Measurements from ENCODE around the gene ZNF398.
"Not testable (repeated sequence)": the region's sequence is repeated elsewhere in the genome, so short reads cannot be mapped to it uniquely, and the experiment has no call there.

ZNF398 gene

DNA sequence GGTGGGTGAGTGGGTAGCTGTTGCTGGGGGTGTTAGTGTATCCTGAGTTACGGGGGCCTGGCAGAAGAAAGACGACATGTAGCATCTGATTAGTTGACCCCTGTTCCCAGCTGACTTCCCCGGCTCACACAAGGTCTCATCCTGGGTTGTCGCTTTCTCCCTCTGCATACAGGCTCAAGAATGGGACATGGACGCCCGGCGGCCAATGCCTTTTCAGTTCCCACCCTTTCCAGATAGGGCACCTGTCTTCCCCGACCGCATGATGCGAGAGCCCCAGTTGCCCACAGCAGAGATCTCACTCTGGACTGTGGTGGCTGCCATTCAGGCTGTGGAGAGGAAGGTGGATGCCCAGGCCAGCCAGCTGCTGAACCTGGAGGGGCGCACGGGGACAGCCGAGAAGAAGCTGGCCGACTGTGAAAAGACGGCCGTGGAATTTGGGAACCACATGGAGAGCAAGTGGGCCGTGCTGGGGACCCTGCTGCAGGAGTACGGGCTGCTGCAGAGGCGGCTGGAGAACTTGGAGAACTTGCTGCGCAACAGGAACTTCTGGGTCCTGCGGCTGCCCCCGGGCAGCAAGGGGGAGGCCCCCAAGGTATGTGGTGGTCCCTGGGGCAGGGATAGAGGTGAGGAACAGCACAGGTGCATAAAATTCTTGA, 51.0 kb downstream of the ZNF398 start:
- DNase-seq = no peak

DNA sequence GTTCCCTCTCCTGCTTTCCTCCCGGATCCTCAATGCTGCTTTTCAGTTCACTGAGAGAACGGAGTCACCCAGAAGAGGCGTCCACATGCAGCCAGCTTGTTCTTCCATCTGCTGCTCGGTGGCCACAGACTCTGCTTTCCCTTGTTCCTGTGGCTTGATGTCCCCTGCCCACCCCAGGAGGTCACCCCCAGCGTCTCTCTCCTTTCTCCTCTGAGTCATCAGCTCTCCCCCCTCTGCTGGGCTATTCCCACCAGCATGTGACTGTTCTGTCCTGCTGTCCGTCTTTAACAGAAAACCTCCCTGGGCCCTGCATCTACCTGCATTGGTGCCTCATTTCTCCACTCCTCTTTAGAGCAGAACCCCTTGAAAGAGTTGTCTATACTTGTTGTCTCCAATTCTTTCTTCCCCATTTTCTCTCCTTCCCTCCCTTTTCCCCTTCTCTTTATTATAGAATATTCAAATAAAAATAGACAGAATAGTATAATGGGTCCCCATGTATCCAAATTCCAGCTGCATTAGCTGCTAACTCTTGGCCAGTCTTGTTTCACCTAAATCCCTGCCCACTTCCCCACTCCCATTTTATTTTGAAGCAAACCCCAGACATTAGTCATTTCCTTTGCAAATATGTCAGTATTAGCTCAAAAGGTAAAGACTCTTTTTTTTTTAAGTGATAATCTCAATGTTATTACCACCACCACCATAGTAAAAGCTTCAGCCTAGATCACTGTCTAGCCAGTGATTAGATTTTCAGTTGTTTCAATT, 52.2 kb downstream of the ZNF398 start:
- no peak for DNase-seq

- DNase-seq = no peak
Observed at GRCh38 chr7:149202831-149203231, 55.6 kb downstream of the ZNF398 start.

GRCh38 chr7:149205690-149206381, 58.6 kb downstream of the ZNF398 start:
- DNase-seq = no peak

- DNase-seq = no peak
Observed at GRCh38 chr7:149207324-149208035, 60.2 kb downstream of the ZNF398 start.

DNA sequence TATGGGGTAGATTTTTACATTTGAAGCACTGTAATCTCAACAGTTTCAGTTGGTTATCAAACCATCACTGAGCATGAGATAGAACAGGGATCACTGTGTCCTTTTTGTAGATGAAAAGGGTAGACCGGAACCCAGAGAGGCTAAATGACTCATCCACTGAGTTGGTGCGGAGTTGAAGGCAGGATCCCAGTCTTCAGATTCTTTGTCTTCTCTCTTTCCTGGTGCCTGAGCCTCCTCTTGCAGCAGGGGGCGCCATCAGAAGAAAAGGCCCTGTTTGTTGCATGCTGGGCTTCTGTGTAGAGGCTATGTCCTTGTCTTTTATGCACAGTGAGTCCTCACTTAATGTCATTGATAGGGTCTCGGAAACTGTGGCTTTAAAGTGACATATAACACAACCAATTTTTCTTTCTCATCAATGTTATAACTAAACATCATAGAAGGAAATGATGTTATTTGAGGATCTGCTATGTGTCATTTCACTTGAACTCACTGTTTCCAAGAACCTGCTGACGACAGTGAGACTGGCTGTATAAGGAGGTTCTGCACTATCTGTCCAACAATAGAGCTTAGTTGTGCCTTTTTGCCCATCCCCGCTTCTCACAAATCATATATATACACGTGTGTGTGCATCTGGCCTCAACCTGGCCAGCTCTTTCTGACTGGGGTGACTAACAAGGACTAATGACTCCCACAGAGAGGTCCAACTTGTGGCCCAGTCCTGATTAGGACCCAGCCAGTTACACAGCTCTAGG, 62.4 kb downstream of the ZNF398 start:
- peak; percentile 51 for DNase-seq

DNA sequence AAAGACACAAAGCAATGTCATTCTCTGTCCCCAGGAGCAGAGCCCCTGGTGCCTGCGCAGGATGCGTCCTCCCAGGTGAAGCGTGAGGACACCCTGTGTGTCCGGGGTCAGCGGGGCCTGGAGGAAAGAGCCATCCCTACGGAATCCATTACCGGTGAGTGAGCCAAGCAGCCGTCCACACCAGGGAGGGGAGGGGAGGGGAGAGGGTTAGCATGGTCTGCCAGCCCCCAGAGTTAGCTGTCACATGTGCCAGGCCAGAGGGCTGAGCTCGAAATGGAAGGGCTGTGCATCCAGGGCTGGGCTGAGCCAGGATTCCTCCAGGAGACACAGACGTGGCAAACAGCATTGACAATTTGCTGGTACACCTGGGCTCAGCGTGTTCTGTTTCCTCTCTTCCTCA, 63.3 kb downstream of the ZNF398 start:
- DNase-seq = no peak

GRCh38 chr7:149214020-149214720, 66.9 kb downstream of the ZNF398 start:
- no peak for DNase-seq

- DNase-seq = no peak
Observed at GRCh38 chr7:149216402-149216801, 69.1 kb downstream of the ZNF398 start.

- DNase-seq = no peak
Observed at GRCh38 chr7:149217570-149217969, 70.3 kb downstream of the ZNF398 start.

GRCh38 chr7:149218469-149219420, 71.5 kb downstream of the ZNF398 start:
- no peak for DNase-seq

GRCh38 chr7:149220534-149220933, 73.3 kb downstream of the ZNF398 start:
- DNase-seq = no peak

GRCh38 chr7:149223176-149223575, 75.9 kb downstream of the ZNF398 start:
- DNase-seq = no peak

GRCh38 chr7:149223761-149224160, 76.5 kb downstream of the ZNF398 start:
- no peak for DNase-seq

DNA sequence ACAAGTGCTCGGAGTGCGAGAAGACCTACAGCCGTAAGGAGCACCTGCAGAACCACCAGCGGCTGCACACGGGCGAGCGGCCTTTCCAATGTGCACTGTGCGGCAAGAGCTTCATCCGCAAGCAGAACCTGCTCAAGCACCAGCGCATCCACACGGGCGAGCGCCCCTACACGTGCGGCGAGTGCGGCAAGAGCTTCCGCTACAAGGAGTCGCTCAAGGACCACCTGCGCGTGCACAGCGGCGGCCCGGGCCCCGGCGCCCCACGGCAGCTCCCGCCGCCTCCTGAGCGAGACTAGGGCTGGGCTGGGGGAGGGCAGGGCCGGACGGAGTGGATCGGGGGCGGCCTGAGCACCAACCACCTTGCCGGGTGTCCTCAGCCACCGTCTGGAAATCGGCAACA, 77.1 kb downstream of the ZNF398 start:
- no peak for DNase-seq

GRCh38 chr7:149225106-149225505, 77.9 kb downstream of the ZNF398 start:
- no peak for DNase-seq

DNA sequence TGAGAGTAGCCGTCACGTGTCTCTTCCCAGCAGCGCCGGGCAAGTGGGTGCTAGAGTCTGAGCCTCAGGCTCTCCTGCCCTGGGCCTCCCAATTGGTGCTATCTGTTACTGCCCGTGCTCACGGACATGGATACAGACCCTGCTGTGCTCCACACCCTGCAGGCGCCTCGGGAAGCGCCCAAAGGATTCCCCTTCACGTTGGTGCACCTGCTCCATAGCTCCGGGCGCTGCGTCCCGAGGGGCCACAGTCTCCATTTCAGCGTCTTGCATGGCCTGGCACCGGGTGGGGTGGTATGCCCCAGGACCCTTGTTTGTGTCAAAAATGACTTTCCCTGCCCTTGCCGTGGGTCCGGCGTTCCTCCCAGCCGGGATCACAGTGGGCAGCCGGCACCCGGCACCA, 78.4 kb downstream of the ZNF398 start:
- DNase-seq = no peak

- not testable (repeated sequence) for DNase-seq
Observed at GRCh38 chr7:149226366-149226765, 79.1 kb downstream of the ZNF398 start.

DNA sequence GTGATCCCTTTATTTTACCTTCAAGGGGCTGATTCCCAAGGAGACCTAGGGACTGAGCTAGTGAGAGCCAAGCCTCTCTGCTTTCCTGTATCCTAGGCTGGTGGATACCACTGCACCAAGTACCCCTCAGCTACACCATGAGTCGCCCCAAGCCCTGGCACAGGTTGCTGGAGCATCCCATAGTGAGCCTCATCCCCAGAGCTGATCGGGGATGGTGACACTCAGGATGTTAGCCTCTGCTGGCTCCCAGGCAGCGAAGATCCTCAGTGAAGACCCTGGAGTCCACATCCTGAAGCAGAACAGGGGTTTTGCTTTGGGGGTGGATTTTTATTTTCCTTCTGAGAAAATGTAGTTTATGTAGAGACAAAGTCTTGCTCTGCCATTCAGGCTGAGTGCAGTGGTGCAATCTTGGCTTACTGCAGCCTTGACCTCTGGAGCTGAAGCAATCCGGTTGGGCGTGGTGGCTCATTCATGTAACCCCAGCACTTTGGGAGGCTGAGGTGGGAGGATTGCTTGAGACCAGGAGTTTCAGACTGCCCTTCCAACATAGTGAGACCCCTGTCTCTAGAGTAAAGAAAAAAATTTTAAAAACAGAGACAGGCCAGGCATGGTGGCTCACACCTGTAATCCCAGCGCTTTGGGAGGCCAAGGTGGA, 79.7 kb downstream of the ZNF398 start:
- no peak for DNase-seq

DNA sequence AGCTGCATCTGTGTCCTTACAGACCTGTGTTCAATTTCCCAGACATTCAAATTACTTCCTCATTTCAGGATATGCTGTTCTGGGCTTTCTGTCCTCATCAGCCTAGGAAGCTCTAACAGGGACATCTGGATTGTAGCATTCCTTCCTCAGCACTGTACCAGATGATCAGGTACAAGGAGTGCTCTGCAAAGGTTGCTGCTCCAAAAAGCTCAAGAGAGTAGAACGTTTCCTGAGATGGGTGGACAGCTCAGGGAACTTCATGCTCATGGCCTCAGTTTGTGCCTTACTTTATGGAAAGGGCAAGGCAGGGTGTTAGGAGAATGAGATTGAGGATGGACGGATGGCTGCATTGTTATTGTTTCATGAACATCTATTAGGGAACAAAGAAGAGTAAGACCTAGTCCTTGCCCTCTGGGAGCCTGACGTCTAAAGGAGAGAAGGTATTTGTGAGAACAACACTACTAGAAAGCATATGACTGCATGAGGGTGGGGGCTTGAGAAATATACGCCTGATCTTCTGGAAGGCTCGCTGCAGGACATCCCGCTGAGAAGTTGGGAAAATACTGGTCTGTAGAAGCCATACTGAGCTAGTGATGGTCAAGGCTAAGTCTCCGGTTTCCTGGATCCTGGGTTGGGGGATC, 81.7 kb downstream of the ZNF398 start:
- no peak for DNase-seq

Data from activated CD4-positive, alpha-beta T cell treated with anti-CD3 and anti-CD28 coated beads for 1 hour (primary cell).